Measurements from ENCODE around the gene CLDN25.
A peak's percentile ranks its signal among the peaks of the same experiment; 100 is the strongest.

Gene CLDN25

DNA sequence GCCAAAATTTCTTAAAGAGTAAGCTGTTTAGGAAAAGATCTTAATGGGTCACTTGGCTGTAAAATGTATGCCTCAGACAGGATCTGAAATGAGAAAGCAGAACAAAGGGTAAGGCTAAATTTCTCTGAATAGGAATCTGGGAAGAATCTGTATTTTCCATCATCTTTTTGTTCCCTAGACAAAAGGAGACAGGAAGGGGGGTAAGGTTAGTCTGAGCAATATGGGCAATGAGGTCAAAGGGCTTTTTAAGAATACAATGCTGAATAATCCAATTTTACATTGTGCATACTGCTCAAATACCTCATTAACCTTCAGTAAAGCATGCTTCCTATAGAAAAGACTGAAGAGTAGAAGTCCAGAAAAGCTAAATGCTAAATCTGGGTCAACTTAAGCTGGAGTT, 34.6 kb downstream of the CLDN25 start:
- no peak for FAIRE-seq

DNA sequence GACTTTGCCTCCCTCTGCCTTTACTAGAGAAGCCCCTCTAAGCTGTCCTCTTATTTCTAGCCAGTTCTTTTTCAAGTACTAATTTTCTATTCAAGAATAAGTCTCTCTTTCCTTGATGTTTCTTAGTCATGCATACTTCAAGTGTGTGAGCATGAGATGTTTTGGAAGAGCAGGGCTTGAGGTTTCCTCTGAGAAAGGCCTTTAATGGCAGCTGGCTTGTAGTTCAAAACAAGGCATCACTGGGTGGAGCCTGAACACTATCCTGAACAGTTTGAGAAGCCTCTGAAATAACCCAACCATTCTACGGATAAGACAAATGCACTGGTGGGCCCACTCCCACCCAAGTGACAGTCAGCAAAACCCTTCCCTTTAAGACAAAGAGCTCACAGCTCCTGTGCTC, 37.6 kb downstream of the CLDN25 start:
- no peak for FAIRE-seq

DNA sequence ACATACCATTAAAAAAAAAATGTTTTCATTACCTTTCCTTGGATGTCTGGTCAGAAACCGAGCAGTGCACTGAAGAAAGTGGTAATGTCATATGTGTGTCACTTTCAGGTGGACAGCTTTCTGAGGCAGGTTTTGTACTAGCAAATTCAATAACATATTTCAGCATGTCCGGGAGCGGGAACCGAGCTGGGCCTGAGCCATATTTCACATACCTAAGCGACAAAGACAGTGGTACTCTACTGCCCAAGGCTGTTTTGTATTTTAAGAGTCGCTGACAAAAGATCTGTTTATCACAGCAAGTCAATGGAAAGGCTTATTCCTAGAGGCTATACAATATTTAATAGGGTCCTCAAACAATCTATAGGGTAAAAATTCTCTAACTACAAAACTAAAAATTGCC, 38.0 kb downstream of the CLDN25 start:
- no peak for FAIRE-seq

DNA sequence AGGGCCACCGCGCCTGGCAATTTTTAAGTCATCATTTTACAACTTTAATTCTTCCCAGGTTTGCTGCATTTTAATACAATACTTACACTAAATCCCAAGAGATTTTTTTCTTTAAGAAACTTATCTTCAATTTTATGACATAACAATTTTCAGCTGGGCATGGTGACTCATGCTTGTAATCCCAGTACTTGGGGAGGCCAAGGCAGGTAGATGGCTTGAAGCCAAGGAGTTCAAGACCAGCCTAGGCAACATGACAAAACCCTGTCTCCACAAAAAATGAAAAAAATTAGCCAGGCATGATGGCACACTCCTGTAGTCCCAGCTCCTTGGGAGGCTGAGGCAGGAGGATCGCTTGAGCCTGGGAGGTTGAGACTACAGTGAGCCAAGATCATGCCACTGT, 38.8 kb downstream of the CLDN25 start:
- FAIRE-seq = no peak

DNA sequence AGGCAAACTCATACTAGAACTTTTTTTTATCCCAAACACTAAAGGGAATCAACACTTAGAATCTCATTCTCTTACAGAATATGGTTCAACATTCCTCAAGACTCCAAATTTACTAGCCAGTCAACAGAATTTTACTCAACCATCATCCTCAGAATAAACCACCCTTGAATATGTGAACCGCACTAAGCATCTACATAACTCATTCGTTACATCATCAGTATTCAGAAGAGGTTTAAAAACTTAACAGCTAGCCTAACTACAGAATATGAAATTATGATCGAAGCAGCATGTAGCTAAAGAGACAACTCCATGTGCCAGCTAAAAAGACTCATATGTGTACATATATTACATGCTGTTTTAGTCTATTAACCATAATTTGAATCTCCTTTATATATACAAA, 47.9 kb downstream of the CLDN25 start:
- peak; percentile 31 for FAIRE-seq

DNA sequence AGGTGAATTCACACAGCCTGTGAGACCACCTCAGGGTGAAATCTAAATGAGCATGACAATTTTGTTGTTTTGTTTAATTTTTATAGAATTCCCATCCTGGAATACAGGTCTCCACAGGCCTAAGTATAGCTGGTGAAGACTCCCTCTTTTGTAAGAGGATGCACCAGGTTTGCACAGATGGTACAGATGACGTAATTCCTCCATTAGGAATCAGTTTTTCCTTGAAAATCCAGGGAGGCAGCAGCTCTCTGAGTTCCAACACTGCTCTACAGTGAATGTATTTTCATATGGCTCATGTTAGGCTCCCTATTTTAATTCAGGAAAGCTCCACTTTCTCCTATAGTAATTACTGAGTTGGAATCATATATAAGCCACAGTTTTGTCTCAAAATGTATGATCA, 48.6 kb downstream of the CLDN25 start:
- no peak for FAIRE-seq

DNA sequence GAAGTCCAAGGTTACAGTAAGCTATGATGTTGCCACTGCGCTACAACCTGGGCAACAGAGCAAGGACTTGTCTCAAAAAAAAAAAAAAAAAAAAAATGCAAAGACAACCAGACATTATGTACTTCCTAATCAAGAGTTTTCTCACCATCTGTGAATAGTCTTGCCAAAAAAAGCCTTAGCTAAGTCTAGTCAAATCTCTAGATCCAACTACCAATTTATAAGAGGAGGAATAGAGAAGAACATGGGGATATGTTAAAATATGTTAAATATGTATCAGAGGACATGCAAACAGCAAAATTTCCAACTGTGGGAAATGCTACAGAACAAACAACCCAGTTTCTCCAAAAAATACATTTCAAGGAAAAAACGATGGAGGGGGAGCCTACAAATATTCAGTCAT, 50.2 kb downstream of the CLDN25 start:
- FAIRE-seq = no peak

Measured in colon (tissue), 2 donors.